Spleen (tissue), 11 donors: ENCODE data around the gene C2orf72. TPM values are rescaled to one million over a fixed set of nuclear protein-coding genes. Genes with fewer than 3 reads are reported as not detected.

ENCODE experiments used
- DNase-seq: peaks from one replicate; pipeline ENCODE4 v3.0.0-alpha.2; 2020
- H3K27ac ChIP-seq, 8 donors: fragments of 200-600 bp; sonication (generic) in 7 of 8; 1 replicate in 4 of 8; 2 replicates in 4 of 8; pipeline versions ENCODE4 v1.5.0 to v1.8.0; 2016 to 2021; ENCODE audit warnings: inconsistent platforms in 4 of 8, mild to moderate bottlenecking in 4 of 8, moderate library complexity in 1 of 8
- H3K27me3 ChIP-seq, 7 donors: fragments of 200-600 bp; sonication (generic) in 6 of 7; replicated peaks in 1 of 7; 1 replicate in 4 of 7; 2 replicates in 3 of 7; pipeline versions ENCODE4 v1.5.0 to v1.8.0; 2016 to 2021; ENCODE audit warnings: inconsistent platforms in 3 of 7, mild to moderate bottlenecking in 1 of 7
- H3K36me3 ChIP-seq, 6 donors: fragments of 200-600 bp; sonication (generic) in 5 of 6; 1 replicate in 4 of 6; 2 replicates in 2 of 6; pipeline versions ENCODE4 v1.5.0 to v1.8.0; 2016 to 2021; ENCODE audit warnings: inconsistent platforms in 2 of 6
- H3K4me1 ChIP-seq, 6 donors: fragments of 200-600 bp; sonication (generic) in 5 of 6; 1 replicate in 3 of 6; 2 replicates in 3 of 6; pipeline versions ENCODE4 v1.5.0 to v1.8.0; 2016 to 2021; ENCODE audit warnings: inconsistent platforms in 3 of 6
- H3K4me3 ChIP-seq, 8 donors: fragments of 200-600 bp; sonication (generic) in 7 of 8; 1 replicate in 4 of 8; 2 replicates in 4 of 8; pipeline versions ENCODE4 v1.5.0 to v1.8.0; 2016 to 2021; ENCODE audit warnings: inconsistent platforms in 4 of 8, mild to moderate bottlenecking in 4 of 8, moderate library complexity in 2 of 8
- H3K9me3 ChIP-seq, 8 donors: fragments of 200-600 bp; sonication (generic) in 7 of 8; 1 replicate in 4 of 8; 2 replicates in 4 of 8; pipeline versions ENCODE4 v1.5.0 to v1.8.0; 2016 to 2021; ENCODE audit warnings: inconsistent platforms in 4 of 8
- CTCF ChIP-seq, 11 experiments: fragments of 200-600 bp in 7 of 11; fragments of 450-650 bp in 4 of 11; sonication (generic) in 4 of 11; IDR thresholded peaks in 8 of 11; conservative IDR thresholded peaks in 3 of 11; 1 replicate in 7 of 11; 2 replicates in 4 of 11; pipeline versions ENCODE4 v1.4.0 to v1.8.0; 2016 to 2021; ENCODE audit warnings: antibody characterized with exemption in 11 of 11, inconsistent platforms in 4 of 11, mild to moderate bottlenecking in 1 of 11
- POLR2A ChIP-seq, 3 donors: fragments of 450-650 bp; IDR thresholded peaks; one replicate each; pipeline ENCODE4 v1.5.1; 2017; ENCODE audit warnings: antibody characterized with exemption in 3 of 3, mild to moderate bottlenecking in 1 of 3
- POLR2AphosphoS5 ChIP-seq, 3 donors: sonication (generic); formaldehyde crosslinking; IDR thresholded peaks; one replicate each; pipeline ENCODE4 v1.5.1; 2017; ENCODE audit warnings: antibody characterized with exemption in 3 of 3
- WGBS, 5 donors: extraction: QIAGEN DNeasy Blood & Tissue Kit in 3 of 5; methylation state at CpG; one replicate each; pipeline versions ENCODE4 v1.1.5 to v1.1.7; 2013 to 2018; 5-methylcytosine and 5-hydroxymethylcytosine counted together
- intact Hi-C: fragments of 100-400 bp; cut with DNase I; formaldehyde crosslinking; loops from one replicate; pipeline ENCODE4 v1.15.0; 2023; ENCODE audit warnings: low total_unique reads
- polyA plus RNA-seq, 3 donors: library from polyadenylated mRNA; stranded (reverse); fragments of 200-250 nt; gene quantifications; one replicate each; pipeline ENCODE4 v1.2.1, GENCODE V29; 2013
- total RNA-seq, 7 donors: library from RNA; depleted of rRNA in 3 of 7; stranded (reverse); fragments of >200 nt in 3 of 7; fragmentation: NEBNext Ultra II Directional in 4 of 7; extraction: Animal tissue kit (Norgen Biotek cat#: 25700) in 4 of 7; gene quantifications; one replicate each; pipeline versions ENCODE4 v1.1.0 to v1.2.1, GENCODE V29; 2016 to 2021
- donor health status: healthy with polysubstance abuse.
- donor health status: DM: no; HTN: no; CAD: no; lungs with moderate emphysema.
- donor health status: DM: no; HTN: no; CAD: no.
- donor health status: Bipolar disorder and iron deficiency.
- donor health status: healthy.
- donor health status: DM: no; HTN: no; CAD: no.
- donor health status: DM: yes; HTN: yes; CAD: no.

Gene C2orf72
- total and polyA plus RNA-seq, 10 donors, result not detected

- TF ChIP-seq POLR2A (IDR thresholded peaks at IDR 0.05), result no peak
- peak; percentile 20 to 77 (median 66) for TF ChIP-seq POLR2AphosphoS5 (IDR thresholded peaks at IDR 0.05)
- peak; percentile 54 to 98 (median 94) for TF ChIP-seq CTCF (IDR thresholded peaks at IDR 0.05 in 8 of 11, conservative IDR thresholded peaks at IDR 0.05 in 3 of 11)
- peak overlapping the region; percentile 58 to 80 (median 65) for H3K4me3 ChIP-seq
- H3K9me3 ChIP-seq, result no peaks in the 10 kb centered on the region
- H3K27ac ChIP-seq, result peak overlapping the region in 6 of 8 donors; percentile 4 to 61 (median 44)
- intact Hi-C loops, result no loop called here
- H3K36me3 ChIP-seq, result no peaks in the 10 kb centered on the region
- 8 to 16% (median 9%) methylated on average over 34 to 62 of the region's 62 CpGs for WGBS, 5 donors
- DNase-seq, result peak; percentile 97
- H3K27me3 ChIP-seq, result peaks cover 0 to 42% (median 0%) of the 10 kb centered on the region in 7 donors
- H3K4me1 ChIP-seq, result peaks cover 8 to 38% (median 27%) of the 10 kb centered on the region in 6 donors
Observed at GRCh38 chr2:231052494-231053451, 15.4 kb downstream of the C2orf72 start.

GRCh38 chr2:231053846-231054245 is 16.5 kb downstream of the C2orf72 start:
- 34 to 63% (median 37%) methylated on average over 6 of the region's 6 CpGs for WGBS, 5 donors
- Histone ChIP-seq H3K27me3 (peaks cover 0 to 33% (median 0%) of the 10 kb centered on the region in 7 donors), H3K36me3 (no peaks in the 10 kb centered on the region), H3K27ac (no peak overlapping the region), H3K4me3 (no peak overlapping the region), H3K9me3 (no peaks in the 10 kb centered on the region), H3K4me1 (peaks cover 19 to 48% (median 37%) of the 10 kb centered on the region in 6 donors)
- DNase-seq, result no peak
- TF ChIP-seq CTCF (IDR thresholded peaks at IDR 0.05 in 8 of 11, conservative IDR thresholded peaks at IDR 0.05 in 3 of 11) (no peak), POLR2A (IDR thresholded peaks at IDR 0.05) (no peak), POLR2AphosphoS5 (IDR thresholded peaks at IDR 0.05) (no peak)
- intact Hi-C loops, result no loop called here

- no peaks in the 10 kb centered on the region for H3K9me3 ChIP-seq
- peaks cover 0 to 9% (median 0%) of the 10 kb centered on the region in 7 donors for H3K27me3 ChIP-seq
- H3K36me3 ChIP-seq, result peaks cover 0 to 7% (median 6%) of the 10 kb centered on the region in 6 donors
- WGBS, 5 donors, result 0 to 1% (median 0%) methylated on average over 23 to 73 of the region's 73 CpGs
- intact Hi-C loops, result no loop called here
- TF ChIP-seq POLR2A (IDR thresholded peaks at IDR 0.05), result peak in 1 of 3 donors; percentile 87
- TF ChIP-seq POLR2AphosphoS5 (IDR thresholded peaks at IDR 0.05), result peak; percentile 74 to 87 (median 75)
- TF ChIP-seq CTCF (IDR thresholded peaks at IDR 0.05 in 8 of 11, conservative IDR thresholded peaks at IDR 0.05 in 3 of 11), result peak; percentile 92 to 99 (median 97)
- DNase-seq, result peak; percentile 97
- H3K4me1 ChIP-seq, result peaks cover 34 to 74% (median 53%) of the 10 kb centered on the region in 6 donors
- H3K4me3 ChIP-seq, result peak within 1 kb of the TSS; percentile 86 to 100 (median 98)
- H3K27ac ChIP-seq, result peak within 1 kb of the TSS; percentile 92 to 98 (median 96)
Observed at GRCh38 chr2:231056453-231057416, 19.4 kb downstream of the C2orf72 start, which contains the start of gene PSMD1. TSS of gene PSMD1 (plus strand) at chr2:231056867. CDS start at chr2:231057026, 159 bp downstream.
